GM12874 (cell line): ENCODE measurements around the gene TMEM63C.

Experiments used
- CTCF ChIP-seq: IDR thresholded peaks from 2 replicates; pipeline ENCODE4 v1.5.1; 2011; ENCODE audit warnings: low read depth, mild to moderate bottlenecking, control low read depth, low read length, moderate library complexity; ENCODE audit not compliant: insufficient read depth

Gene TMEM63C

GRCh38 chr14:77249286-77249685, 67.7 kb downstream of the TMEM63C start:
- no peak for TF ChIP-seq CTCF

GRCh38 chr14:77250927-77251326, 69.3 kb downstream of the TMEM63C start:
- no peak for TF ChIP-seq CTCF

GRCh38 chr14:77251870-77252269, 70.3 kb downstream of the TMEM63C start:
- no peak for TF ChIP-seq CTCF

- no peak for TF ChIP-seq CTCF
Observed at GRCh38 chr14:77253333-77254190, 72.0 kb downstream of the TMEM63C start.

- no peak for TF ChIP-seq CTCF
Observed at GRCh38 chr14:77256694-77257093, 75.1 kb downstream of the TMEM63C start.

- no peak for TF ChIP-seq CTCF
Observed at GRCh38 chr14:77257700-77258099, 76.1 kb downstream of the TMEM63C start.

GRCh38 chr14:77258566-77258965, 77.0 kb downstream of the TMEM63C start:
- TF ChIP-seq CTCF: no peak
